ENCODE results near the gene PPFIA2.

PPFIA2 gene

DNA sequence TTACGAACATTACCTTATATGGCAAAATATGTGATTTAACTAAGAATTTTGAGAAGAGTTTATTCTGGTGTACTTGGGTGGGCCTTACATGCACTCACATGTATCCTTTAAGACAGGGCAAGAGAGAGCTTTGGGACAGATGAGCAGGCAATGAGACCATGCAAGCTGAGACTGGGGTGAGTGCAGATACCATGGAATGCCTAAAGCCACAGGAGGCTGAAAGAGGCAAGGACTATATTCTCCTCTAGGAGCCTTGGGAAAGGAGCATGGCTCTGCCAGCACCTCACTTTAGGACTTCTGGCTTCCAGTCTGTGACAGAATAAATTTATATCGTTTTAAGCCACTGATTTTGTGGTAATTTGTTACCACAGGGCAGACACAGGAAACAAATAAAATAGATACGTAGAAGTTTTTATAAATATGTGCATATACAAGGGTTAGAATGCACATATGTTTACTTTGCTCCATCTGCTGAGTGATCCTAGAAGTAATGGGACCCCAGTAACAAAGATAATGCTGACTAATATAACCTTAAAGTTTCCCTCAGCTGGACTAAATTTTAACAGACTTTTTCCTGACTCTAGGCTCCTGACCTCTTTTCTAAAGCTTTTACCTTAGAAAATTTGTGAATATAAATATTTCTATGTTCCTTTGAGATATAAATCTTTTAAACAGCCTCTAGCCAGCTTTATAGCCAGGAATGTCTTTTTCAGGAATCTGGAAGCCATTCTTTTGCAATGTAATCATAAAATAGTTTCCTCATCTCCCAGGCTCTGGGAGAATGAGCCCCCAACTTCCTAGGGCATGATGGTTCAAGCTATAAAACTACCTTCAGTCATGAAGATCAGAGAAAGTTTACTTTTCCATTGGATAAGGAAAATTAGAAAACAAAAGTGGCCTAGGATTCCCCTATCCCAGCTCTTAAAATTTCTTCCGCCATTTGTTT is 216.8 kb downstream of the PPFIA2 start:
- no peak for DNase-seq

GRCh38 chr12:81541121-81541520 is 218.0 kb downstream of the PPFIA2 start:
- no peak for DNase-seq

- DNase-seq: no peak
Measured at GRCh38 chr12:81539279-81539678, 219.9 kb downstream of the PPFIA2 start.

- DNase-seq: no peak
Measured at GRCh38 chr12:81533054-81533453, 226.1 kb downstream of the PPFIA2 start.

- DNase-seq: no peak
Measured at GRCh38 chr12:81530352-81530751, 228.8 kb downstream of the PPFIA2 start.

DNA sequence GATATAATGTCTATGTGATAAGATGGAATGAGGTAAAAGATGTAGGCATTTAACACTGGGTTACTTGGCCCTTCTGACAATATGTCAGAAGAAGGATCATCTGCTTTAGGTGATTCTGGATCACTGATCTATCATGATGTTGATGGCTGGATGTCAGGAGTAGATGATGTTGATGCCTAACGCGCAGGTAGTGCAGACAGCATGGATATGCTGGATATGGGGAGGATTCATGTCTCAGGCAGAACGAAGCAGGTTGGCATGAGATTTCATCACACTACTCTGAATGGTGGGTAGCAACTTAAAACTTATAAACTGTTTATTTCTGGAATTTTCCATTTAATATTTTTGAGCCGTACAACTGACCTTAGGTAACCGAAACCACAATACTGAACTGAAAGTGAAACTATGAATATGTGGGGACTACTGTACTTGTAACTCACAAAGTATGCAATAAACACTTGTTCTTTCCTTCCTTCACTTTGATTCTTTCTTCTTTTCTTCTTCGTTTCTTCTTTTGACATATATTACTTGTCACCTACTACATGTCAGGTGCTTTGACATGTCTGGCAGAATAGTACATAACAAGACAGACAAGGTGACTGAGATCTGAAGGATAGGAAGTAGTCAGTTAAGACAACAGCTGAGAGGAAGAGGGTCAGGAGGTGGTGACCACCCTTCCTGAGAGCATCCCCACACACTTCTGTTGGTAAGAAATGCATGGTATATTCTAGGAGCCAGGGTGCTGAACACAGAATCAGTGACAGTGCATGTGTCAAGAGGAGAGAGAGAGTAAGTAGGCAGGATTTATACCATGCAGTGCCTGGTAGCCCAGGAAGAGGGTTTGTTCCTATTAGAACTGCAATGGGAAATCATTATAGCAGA is 238.8 kb downstream of the PPFIA2 start:
- DNase-seq: no peak

- no peak for DNase-seq
Measured at GRCh38 chr12:81518638-81519037, 240.5 kb downstream of the PPFIA2 start.

DNA sequence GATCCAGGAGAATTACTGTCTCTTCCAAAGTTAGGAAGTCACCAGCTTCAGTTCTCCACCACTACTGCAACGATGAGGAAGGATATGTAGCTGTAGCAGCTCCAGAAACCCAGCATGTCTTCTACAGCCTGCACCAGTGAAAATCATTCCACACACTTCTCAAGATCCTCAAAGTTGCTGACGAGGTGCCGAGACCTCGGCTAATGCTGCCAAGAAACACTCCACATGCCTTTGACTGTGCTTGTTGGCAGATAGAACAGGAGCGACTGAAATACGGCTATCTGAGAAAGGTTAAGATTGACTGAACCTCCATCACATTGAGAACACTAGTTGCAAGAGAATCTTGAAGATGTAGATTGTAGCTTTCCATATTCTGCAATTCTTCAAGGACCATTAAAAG is 241.9 kb downstream of the PPFIA2 start:
- no peak for DNase-seq

DNA sequence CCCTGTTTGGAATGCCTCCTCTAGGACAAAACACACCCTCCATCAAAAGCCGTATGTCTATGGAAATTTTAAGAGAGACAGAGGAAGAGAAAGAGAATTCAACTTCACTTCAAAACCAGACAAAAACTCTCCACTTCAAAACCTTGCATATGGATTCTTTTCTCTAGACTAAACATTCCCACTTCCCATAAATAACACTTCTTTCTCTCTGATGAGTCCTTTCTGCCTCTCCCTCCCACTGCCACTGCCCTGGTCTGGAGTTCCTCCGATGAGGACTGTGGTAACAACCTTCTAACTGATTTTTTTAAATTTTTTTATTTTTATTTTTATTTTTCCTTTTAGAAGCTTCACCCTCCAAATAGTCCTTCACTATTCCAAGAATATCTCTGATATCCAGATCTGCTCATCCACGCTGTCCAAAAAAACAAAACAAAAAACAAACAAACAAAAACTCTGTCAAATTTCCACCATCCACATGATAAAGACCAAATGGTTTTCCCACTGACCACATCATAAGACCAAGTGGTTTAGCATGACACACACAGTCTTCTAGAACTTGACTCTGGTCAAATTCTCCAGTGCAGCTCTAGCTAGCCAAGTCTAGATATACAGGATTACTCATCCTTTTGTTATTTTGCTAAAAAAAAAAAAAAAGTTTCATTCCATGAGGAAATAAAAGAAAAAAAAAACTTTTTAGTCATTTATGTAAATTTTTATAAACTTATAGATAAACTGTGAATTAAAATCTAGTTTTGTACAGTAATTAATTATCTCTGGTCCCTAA is 256.0 kb downstream of the PPFIA2 start:
- no peak for DNase-seq

GRCh38 chr12:81500788-81501187 is 258.4 kb downstream of the PPFIA2 start:
- DNase-seq: no peak

GRCh38 chr12:81499809-81500208 is 259.3 kb downstream of the PPFIA2 start:
- no peak for DNase-seq

GRCh38 chr12:81492131-81492720 is 266.9 kb downstream of the PPFIA2 start:
- no peak for DNase-seq

DNA sequence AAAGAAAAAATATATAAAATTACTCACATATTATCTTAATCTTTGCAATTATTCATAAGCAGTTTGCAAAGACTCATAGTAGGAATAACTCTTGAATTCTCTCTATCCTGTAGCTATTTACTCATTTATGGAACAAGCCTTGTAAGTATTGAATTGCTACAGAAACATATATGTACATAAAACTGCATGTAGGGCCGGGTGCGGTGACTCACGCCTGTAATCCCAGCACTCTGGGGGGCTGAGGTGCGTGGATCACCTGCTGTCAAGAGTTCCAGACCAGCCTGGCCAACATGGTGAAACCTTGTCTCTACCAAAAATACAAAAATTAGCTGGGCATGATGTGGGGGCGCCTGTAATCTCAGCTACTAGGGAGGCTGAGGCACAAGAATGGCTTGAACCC is 286.2 kb downstream of the PPFIA2 start:
- DNase-seq: no peak

- no peak for DNase-seq
Measured at GRCh38 chr12:81470923-81471322, 288.2 kb downstream of the PPFIA2 start.

GRCh38 chr12:81468206-81468605 is 290.9 kb downstream of the PPFIA2 start:
- DNase-seq: no peak

GRCh38 chr12:81465876-81466275 is 293.3 kb downstream of the PPFIA2 start:
- no peak for DNase-seq

GRCh38 chr12:81465191-81465590 is 294.0 kb downstream of the PPFIA2 start:
- DNase-seq: no peak

DNA sequence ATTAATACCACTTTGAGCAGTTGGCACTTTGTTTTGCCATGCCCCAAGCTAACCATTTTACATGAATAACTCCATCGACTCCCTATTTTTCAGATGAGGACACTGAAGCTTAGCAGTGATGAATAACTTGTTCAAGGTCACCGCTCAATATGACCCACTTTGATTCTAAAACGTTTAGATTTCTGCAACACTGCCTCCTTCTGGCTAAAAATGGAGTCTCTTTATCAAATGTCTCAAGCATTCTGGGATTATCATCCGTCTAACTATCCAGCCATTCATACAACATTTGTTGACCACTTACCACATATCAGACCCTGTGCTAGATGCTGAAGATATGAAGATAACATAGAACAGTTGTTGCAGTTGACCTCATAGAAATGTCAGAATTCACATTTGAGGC is 298.0 kb downstream of the PPFIA2 start:
- no peak for DNase-seq

DNA sequence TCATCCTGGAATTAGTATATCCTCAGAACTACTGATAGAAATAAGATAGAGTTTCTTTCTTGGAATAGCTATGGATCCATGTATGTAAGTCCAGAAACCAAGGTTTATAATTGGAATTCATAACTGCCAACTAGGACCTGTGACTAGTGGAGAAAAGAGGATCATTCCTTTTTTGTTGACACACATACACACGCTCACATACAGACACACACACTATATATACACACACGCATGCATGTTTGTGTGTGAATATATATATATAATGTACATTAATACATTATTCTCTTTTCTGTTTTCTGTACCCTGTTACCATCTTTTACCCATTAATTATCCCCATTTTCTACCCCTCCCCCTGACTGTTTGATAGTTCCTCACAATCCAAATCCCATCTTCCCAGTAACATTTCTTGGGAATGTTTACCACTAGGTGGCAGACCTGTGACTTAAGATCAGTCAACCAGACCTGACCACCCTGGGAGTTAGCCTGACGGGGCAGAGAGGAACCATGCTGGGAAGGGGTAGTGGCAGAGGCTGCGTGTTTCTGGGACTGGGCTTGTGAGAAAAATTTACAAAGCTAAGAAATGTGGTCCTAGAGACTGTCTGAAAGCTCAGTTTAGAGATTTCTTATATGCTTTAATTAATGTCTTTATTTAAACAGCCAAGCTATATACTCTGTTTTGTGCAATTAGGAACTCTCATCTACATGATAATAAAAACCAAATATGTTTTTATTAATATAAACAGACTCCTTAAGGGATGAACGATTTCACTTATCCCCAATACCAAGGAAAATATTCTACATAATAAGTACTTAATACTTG is 308.0 kb downstream of the PPFIA2 start:
- no peak for DNase-seq

DNA sequence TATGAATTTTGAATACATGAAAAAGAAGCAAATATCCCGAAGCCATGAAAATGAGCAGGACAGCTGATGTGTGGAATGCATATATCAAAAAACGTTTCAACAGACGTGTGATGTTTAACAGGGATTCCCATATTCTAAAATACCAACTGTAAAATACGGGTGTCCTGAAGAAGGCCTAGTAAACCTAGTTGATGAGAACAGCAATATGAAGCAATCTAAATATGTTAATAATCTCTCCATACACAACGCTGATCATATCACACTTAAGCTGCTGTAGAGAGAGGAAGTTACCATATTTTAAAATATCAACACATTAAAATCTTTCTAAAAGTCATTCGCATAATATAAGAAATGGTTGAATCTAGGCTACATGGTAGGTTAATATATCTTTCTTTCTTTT is 317.5 kb downstream of the PPFIA2 start:
- DNase-seq: no peak

DNA sequence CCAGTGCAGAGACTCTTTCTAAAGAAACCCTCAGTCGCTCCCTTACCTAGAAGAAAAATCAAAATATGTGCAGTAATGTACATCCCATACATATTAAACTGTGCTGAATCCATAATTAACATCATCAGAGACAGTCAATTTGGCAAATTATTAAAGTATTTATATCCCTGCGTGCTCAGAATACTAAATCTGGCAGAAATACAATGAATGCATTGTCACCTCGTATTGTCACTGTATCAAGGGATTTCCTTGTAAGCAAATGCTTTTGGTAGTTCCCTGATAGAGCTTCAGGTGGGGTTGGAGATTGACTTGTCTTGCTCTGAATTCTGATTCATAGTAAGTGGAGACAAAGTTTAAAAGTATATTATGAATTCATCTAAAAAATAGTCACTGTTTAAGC is 319.1 kb downstream of the PPFIA2 start:
- DNase-seq: no peak

- no peak for DNase-seq
Measured at GRCh38 chr12:81439344-81439743, 319.8 kb downstream of the PPFIA2 start.

All from activated T-cell treated with anti-CD3 and anti-CD28 coated beads, Interleukin-2, amount 50 U/mL, for 1 hour (primary cell).